Fibroblast of mammary gland (primary cell): ENCODE data around the gene IGF1R.

Experiments
- DNase-seq: peaks from one replicate; pipeline ENCODE4 v3.0.0-alpha.2; 2010; ENCODE audit warnings: low read depth
- H3K4me3 ChIP-seq: 2 replicates; pipeline ENCODE4 v1.5.1; 2011; ENCODE audit warnings: low read depth, mild to moderate bottlenecking, low read length, moderate library complexity; ENCODE audit not compliant: control insufficient read depth
- CTCF ChIP-seq: conservative IDR thresholded peaks from 2 replicates; pipeline ENCODE4 v1.5.1; 2011; ENCODE audit warnings: low read depth, low read length, inconsistent platforms; ENCODE audit not compliant: control insufficient read depth, insufficient read depth

Gene IGF1R

GRCh38 chr15:98669638-98670037 lies 21.3 kb downstream of the IGF1R start:
- DNase-seq: no peak
- no peak for TF ChIP-seq CTCF
- no peak overlapping the region for H3K4me3 ChIP-seq

- DNase-seq: peak; percentile 50
- no peak overlapping the region for H3K4me3 ChIP-seq
These were observed 23.0 kb downstream of the IGF1R start for GRCh38 chr15:98671060-98672008.

GRCh38 chr15:98673133-98673532 lies 24.8 kb downstream of the IGF1R start:
- TF ChIP-seq CTCF: no peak
- no peak for DNase-seq
- H3K4me3 ChIP-seq: no peak overlapping the region

More at GRCh38 chr15:98671060-98672008, 23.0 kb downstream of the IGF1R start:
- no peak for TF ChIP-seq CTCF

GRCh38 chr15:98674336-98674735 lies 26.0 kb downstream of the IGF1R start:
- H3K4me3 ChIP-seq: no peak overlapping the region
- no peak for DNase-seq
- TF ChIP-seq CTCF: no peak

- H3K4me3 ChIP-seq: no peak overlapping the region
- DNase-seq: peak; percentile 59
- TF ChIP-seq CTCF: no peak
These were observed 28.4 kb downstream of the IGF1R start for GRCh38 chr15:98676586-98677270.

GRCh38 chr15:98677345-98678059 lies 29.2 kb downstream of the IGF1R start:
- no peak for TF ChIP-seq CTCF
- DNase-seq: no peak
- no peak overlapping the region for H3K4me3 ChIP-seq
